Esophagus muscularis mucosa (tissue), 4 donors: ENCODE data around the gene SLC6A19. TPM values are rescaled to one million over a fixed set of nuclear protein-coding genes. Genes with fewer than 3 reads are reported as not detected.

Source experiments
- DNase-seq: peaks from one replicate; pipeline ENCODE4 v3.0.0-alpha.2; 2017; ENCODE audit errors: extremely low spot score
- H3K27ac ChIP-seq, 4 donors: fragments of 200-600 bp; sonication (generic); replicated peaks in 1 of 4; 1 replicate in 3 of 4; 2 replicates in 1 of 4; pipeline ENCODE4 v1.5.1; 2016 to 2019; ENCODE audit warnings: mild to moderate bottlenecking in 1 of 4
- H3K27me3 ChIP-seq, 4 donors: fragments of 200-600 bp; sonication (generic); one replicate each; pipeline versions ENCODE4 v1.5.1 to v1.6.0; 2016 to 2019
- H3K36me3 ChIP-seq, 4 donors: fragments of 200-600 bp; sonication (generic); one replicate each; pipeline ENCODE4 v1.5.1; 2016 to 2019
- H3K4me1 ChIP-seq, 4 donors: fragments of 200-600 bp; sonication (generic); one replicate each; pipeline ENCODE4 v1.5.1; 2016 to 2019
- H3K4me3 ChIP-seq, 4 donors: fragments of 200-600 bp; sonication (generic); 1 replicate in 2 of 4; 2 replicates in 2 of 4; pipeline ENCODE4 v1.5.1; 2016 to 2019; ENCODE audit warnings: mild to moderate bottlenecking in 4 of 4, moderate library complexity in 1 of 4
- H3K9me3 ChIP-seq, 4 donors: fragments of 200-600 bp; sonication (generic); 1 replicate in 3 of 4; 2 replicates in 1 of 4; pipeline ENCODE4 v1.5.1; 2016 to 2019
- CTCF ChIP-seq, 3 experiments: fragments of 200-600 bp in 2 of 3; fragments of 450-650 bp in 1 of 3; sonication (generic) in 2 of 3; IDR thresholded peaks; one replicate each; pipeline ENCODE4 v1.5.1; 2017 to 2019; ENCODE audit warnings: antibody characterized with exemption in 3 of 3, mild to moderate bottlenecking in 2 of 3, moderate library complexity in 1 of 3
- EP300 ChIP-seq: sonication (generic); formaldehyde crosslinking; IDR thresholded peaks from one replicate; pipeline ENCODE4 v1.6.1; 2017; ENCODE audit warnings: antibody characterized with exemption
- POLR2A ChIP-seq: fragments of 450-650 bp; IDR thresholded peaks from one replicate; pipeline ENCODE4 v1.6.1; 2017; ENCODE audit warnings: antibody characterized with exemption, moderate library complexity, mild to moderate bottlenecking, low read depth
- POLR2AphosphoS5 ChIP-seq, 2 donors: sonication (generic); formaldehyde crosslinking; IDR thresholded peaks; one replicate each; pipeline ENCODE4 v1.6.1; 2017; ENCODE audit warnings: antibody characterized with exemption in 2 of 2
- WGBS: methylation state at CpG from one replicate; pipeline ENCODE4 v1.1.5; 2018; 5-methylcytosine and 5-hydroxymethylcytosine counted together
- intact Hi-C: fragments of 100-400 bp; cut with DNase I; formaldehyde crosslinking; loops from one replicate; pipeline ENCODE4 v1.15.1; 2023
- total RNA-seq, 4 donors: library from RNA; depleted of rRNA; stranded (reverse); fragments of >200 nt; gene quantifications; one replicate each; pipeline versions ENCODE4 v1.1.0 to v1.2.1, GENCODE V29; 2016

SLC6A19 gene
- total RNA-seq, 4 donors from 2014 or later, result not detected

GRCh38 chr5:1182360-1182632 lies 19.1 kb upstream of the SLC6A19 start:
- Histone ChIP-seq H3K9me3 (no peaks in the 10 kb centered on the region), H3K36me3 (no peaks in the 10 kb centered on the region), H3K27me3 (peaks cover 0 to 26% (median 0%) of the 10 kb centered on the region in 4 donors), H3K4me1 (peaks cover 3 to 16% (median 14%) of the 10 kb centered on the region in 4 donors), H3K4me3 (no peak overlapping the region), H3K27ac (no peak overlapping the region)
- 85% methylated on average over 7 of the region's 7 CpGs for WGBS
- DNase-seq, result no peak
- intact Hi-C loops, result no loop called here
- TF ChIP-seq POLR2AphosphoS5 (IDR thresholded peaks at IDR 0.05) (no peak), CTCF (IDR thresholded peaks at IDR 0.05) (no peak), POLR2A (no peak), EP300 (no peak)

GRCh38 chr5:1182633-1183423 lies 18.6 kb upstream of the SLC6A19 start:
- H3K36me3 ChIP-seq, result no peaks in the 10 kb centered on the region
- H3K4me1 ChIP-seq, result peaks cover 3 to 16% (median 14%) of the 10 kb centered on the region in 4 donors
- no peaks in the 10 kb centered on the region for H3K9me3 ChIP-seq
- H3K27ac ChIP-seq, result no peak overlapping the region
- intact Hi-C loops, result no loop called here
- WGBS, result 77% methylated on average over 28 of the region's 31 CpGs
- H3K27me3 ChIP-seq, result peaks cover 0 to 32% (median 0%) of the 10 kb centered on the region in 4 donors
- no peak for DNase-seq
- H3K4me3 ChIP-seq, result no peak overlapping the region
- no peak for TF ChIP-seq POLR2A
- no peak for TF ChIP-seq CTCF (IDR thresholded peaks at IDR 0.05)
- TF ChIP-seq EP300, result no peak
- no peak for TF ChIP-seq POLR2AphosphoS5 (IDR thresholded peaks at IDR 0.05)

- Histone ChIP-seq H3K4me1 (peaks cover 3 to 16% (median 14%) of the 10 kb centered on the region in 4 donors), H3K4me3 (no peak overlapping the region), H3K9me3 (no peaks in the 10 kb centered on the region), H3K36me3 (no peaks in the 10 kb centered on the region), H3K27ac (no peak overlapping the region), H3K27me3 (peaks cover 0 to 39% (median 0%) of the 10 kb centered on the region in 4 donors)
- WGBS, result 79% methylated on average over 13 of the region's 18 CpGs
- TF ChIP-seq CTCF (IDR thresholded peaks at IDR 0.05) (no peak), POLR2AphosphoS5 (IDR thresholded peaks at IDR 0.05) (no peak), POLR2A (no peak), EP300 (no peak)
- DNase-seq, result no peak
- intact Hi-C loops, result no loop called here
These were observed 17.8 kb upstream of the SLC6A19 start for GRCh38 chr5:1183424-1184162.

GRCh38 chr5:1184163-1184470 lies 17.3 kb upstream of the SLC6A19 start:
- 100% methylated on average over 3 of the region's 8 CpGs for WGBS
- H3K9me3 ChIP-seq, result no peaks in the 10 kb centered on the region
- no peak for DNase-seq
- intact Hi-C loops, result no loop called here
- peaks cover 3 to 16% (median 14%) of the 10 kb centered on the region in 4 donors for H3K4me1 ChIP-seq
- no peaks in the 10 kb centered on the region for H3K36me3 ChIP-seq
- no peak overlapping the region for H3K27ac ChIP-seq
- no peak overlapping the region for H3K4me3 ChIP-seq
- TF ChIP-seq CTCF (IDR thresholded peaks at IDR 0.05), result no peak
- TF ChIP-seq POLR2AphosphoS5 (IDR thresholded peaks at IDR 0.05), result no peak
- no peak for TF ChIP-seq POLR2A
- TF ChIP-seq EP300, result no peak
- peaks cover 0 to 44% (median 0%) of the 10 kb centered on the region in 4 donors for H3K27me3 ChIP-seq
